Measurements from ENCODE around the gene ZC3H10. TPM values are rescaled to one million over a fixed set of nuclear protein-coding genes. Genes with fewer than 3 reads are reported as not detected.

ZC3H10 gene
- total RNA-seq, 2 experiments from 2014 or later = 12.6 to 16.5 TPM

DNA sequence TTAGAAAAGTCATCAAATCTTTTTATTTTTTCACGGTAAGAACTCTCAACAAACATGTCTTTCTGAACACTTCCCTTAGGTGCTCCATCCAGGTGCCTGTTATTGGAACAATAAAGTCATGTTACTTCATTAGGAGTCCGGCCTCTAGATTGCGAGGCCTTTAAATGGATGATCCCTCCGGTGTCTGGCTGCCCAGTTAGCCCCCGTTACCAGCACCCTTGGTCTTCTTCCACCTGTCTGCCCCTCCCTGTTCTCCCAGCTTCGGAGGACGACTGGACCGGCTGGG lies 14.3 kb upstream of the ZC3H10 start:
- TSS peak; percentile 96 for BruUV-seq (replicated peaks)
- Histone ChIP-seq H2AFZ (ENCODE audit: low read length) (peak overlapping the region; percentile 56; the same call in 1 of the 2 replicates), H3K9me2 (ENCODE audit: insufficient read depth, low read length) (no peaks in the 10 kb centered on the region), H3K27ac (ENCODE audit: low read depth, low read length, poor library complexity, severe bottlenecking) (peak overlapping the region; percentile 26), H3K79me2 (ENCODE audit: insufficient read depth, low read depth, low read length) (peaks cover 40% of the 10 kb centered on the region), H3K9me3 (ENCODE audit: low read length) (no peaks in the 10 kb centered on the region), H3K4me2 (ENCODE audit: low read length) (peak overlapping the region; percentile 83), H3K4me3 (ENCODE audit: low read depth, low read length, poor library complexity, severe bottlenecking) (peak overlapping the region; percentile 93), H3K4me1 (ENCODE audit: insufficient read depth, low read length, poor library complexity, severe bottlenecking) (peaks cover 27% of the 10 kb centered on the region), H3K36me3 (ENCODE audit: insufficient read depth, low read length) (peaks cover 43% of the 10 kb centered on the region), H4K20me1 (ENCODE audit: insufficient read depth, low read length) (peaks cover 21% of the 10 kb centered on the region)
- ChIA-PET CTCF (ENCODE audit: unreplicated experiment) (interaction anchor here (0.6 to 1.2 kb wide), 3 partner anchors 13 to 362 kb away, joined by 3 to 4 read pairs (median 4); partner anchors contain the start of gene RPL41), POLR2A (interaction anchor here (0.6 to 4.0 kb wide), 11 partner anchors 8 to 366 kb away, joined by 3 to 64 read pairs (median 4); partner anchors contain the start of genes ESYT1, PYM1, RPL41 and ZC3H10)
- no peak for DNase-seq (ENCODE audit: low spot score)
- TF ChIP-seq, protein P1, sequence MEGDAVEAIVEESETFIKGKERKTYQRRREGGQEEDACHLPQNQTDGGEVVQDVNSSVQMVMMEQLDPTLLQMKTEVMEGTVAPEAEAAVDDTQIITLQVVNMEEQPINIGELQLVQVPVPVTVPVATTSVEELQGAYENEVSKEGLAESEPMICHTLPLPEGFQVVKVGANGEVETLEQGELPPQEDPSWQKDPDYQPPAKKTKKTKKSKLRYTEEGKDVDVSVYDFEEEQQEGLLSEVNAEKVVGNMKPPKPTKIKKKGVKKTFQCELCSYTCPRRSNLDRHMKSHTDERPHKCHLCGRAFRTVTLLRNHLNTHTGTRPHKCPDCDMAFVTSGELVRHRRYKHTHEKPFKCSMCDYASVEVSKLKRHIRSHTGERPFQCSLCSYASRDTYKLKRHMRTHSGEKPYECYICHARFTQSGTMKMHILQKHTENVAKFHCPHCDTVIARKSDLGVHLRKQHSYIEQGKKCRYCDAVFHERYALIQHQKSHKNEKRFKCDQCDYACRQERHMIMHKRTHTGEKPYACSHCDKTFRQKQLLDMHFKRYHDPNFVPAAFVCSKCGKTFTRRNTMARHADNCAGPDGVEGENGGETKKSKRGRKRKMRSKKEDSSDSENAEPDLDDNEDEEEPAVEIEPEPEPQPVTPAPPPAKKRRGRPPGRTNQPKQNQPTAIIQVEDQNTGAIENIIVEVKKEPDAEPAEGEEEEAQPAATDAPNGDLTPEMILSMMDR (conservative IDR thresholded peaks at IDR 0.05; ENCODE audit: low read length) = no peak
- TF ChIP-seq EZH2phosphoT487 (IDR thresholded peaks at IDR 0.05; ENCODE audit: borderline replicate concordance, low read depth, low read length) = no peak
- intact Hi-C loops (cut with micrococcal nuclease; ENCODE audit: unreplicated experiment) = loop anchor here (2.0 kb wide), 1 partner anchor 175 kb away; no protein-coding TSS in a partner anchor

DNA sequence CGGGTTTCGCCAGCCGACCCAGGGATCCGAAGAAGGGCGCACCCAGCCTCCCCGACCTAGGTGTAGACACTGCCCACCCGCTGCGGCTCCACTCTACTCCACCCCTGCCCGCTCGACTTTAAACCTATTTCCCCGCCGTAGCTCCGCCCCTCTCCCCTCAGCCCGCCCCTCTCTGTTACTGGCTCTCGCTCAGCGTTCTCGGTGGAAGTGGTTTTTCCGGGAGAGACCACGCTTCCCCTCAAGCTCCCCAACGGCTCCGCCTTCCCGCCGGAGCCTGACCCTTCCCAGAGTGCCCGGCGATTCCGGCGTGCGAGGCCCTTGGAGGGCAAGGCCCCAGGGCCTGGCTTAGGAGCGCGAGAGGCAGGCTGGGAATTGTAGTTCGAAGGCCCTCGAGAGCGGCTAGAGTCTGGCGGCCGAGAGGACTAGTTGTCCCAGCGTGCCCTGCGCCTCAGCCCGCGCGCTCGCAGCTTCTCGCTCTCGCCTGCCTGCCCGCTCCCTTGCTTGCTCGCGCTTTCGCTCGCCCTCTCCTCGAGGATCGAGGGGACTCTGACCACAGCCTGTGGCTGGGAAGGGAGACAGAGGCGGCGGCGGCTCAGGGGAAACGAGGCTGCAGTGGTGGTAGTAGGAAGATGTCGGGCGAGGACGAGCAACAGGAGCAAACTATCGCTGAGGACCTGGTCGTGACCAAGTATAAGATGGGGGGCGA lies 13.8 kb upstream of the ZC3H10 start, which contains the start of gene PA2G4:
PA2G4 (plus strand) TSS at position 451 of the 706 bp plus-strand sequence; CDS start at position 630, 179 bp downstream.
- Histone ChIP-seq H3K79me2 (ENCODE audit: insufficient read depth, low read depth, low read length) (peaks cover 40% of the 10 kb centered on the region), H3K36me3 (ENCODE audit: insufficient read depth, low read length) (peaks cover 48% of the 10 kb centered on the region), H4K20me1 (ENCODE audit: insufficient read depth, low read length) (peaks cover 21% of the 10 kb centered on the region), H3K27ac (ENCODE audit: low read depth, low read length, poor library complexity, severe bottlenecking) (peak within 1 kb of the TSS; percentile 70), H3K4me3 (ENCODE audit: low read depth, low read length, poor library complexity, severe bottlenecking) (peak within 1 kb of the TSS; percentile 93), H3K4me2 (ENCODE audit: low read length) (peak within 1 kb of the TSS; percentile 86), H3K9me2 (ENCODE audit: insufficient read depth, low read length) (no peaks in the 10 kb centered on the region), H3K9me3 (ENCODE audit: low read length) (no peaks in the 10 kb centered on the region), H2AFZ (ENCODE audit: low read length) (peak within 1 kb of the TSS; percentile 56; the same call in 1 of the 2 replicates), H3K4me1 (ENCODE audit: insufficient read depth, low read length, poor library complexity, severe bottlenecking) (peaks cover 27% of the 10 kb centered on the region)
- intact Hi-C loops (cut with micrococcal nuclease; ENCODE audit: unreplicated experiment) = loop anchor here (2.0 kb wide), 1 partner anchor 175 kb away; no protein-coding TSS in a partner anchor
- DNase-seq (ENCODE audit: low spot score) = peak; percentile 99
- TF ChIP-seq, protein P1 (conservative IDR thresholded peaks at IDR 0.05; ENCODE audit: low read length) = no peak
- no peak for TF ChIP-seq EZH2phosphoT487 (IDR thresholded peaks at IDR 0.05; ENCODE audit: borderline replicate concordance, low read depth, low read length)
- no TSS peak for BruUV-seq (replicated peaks)
- ChIA-PET POLR2A (interaction anchor here (0.5 to 4.0 kb wide), 17 partner anchors 9 to 418 kb away, joined by 3 to 64 read pairs (median 3); partner anchors contain the start of genes ESYT1, PYM1, RPL41 and ZC3H10), CTCF (ENCODE audit: unreplicated experiment) (interaction anchor here (0.6 to 1.2 kb wide), 6 partner anchors 13 to 362 kb away, joined by 3 to 4 read pairs (median 4); partner anchors contain the start of gene RPL41)

Data from OCI-LY7 (cell line).